Fibroblast of skin of left quadriceps (primary cell): ENCODE data around the gene TGM5.
"Not testable (repeated sequence)": the region's sequence is repeated elsewhere in the genome, so short reads cannot be mapped to it uniquely, and the experiment has no call there.

ENCODE experiments used
- DNase-seq, 2 experiments: peaks; one replicate each; pipeline ENCODE4 v3.0.0-alpha.2; 2013; ENCODE audit warnings: low read depth in 2 of 2

The TGM5 gene

DNA sequence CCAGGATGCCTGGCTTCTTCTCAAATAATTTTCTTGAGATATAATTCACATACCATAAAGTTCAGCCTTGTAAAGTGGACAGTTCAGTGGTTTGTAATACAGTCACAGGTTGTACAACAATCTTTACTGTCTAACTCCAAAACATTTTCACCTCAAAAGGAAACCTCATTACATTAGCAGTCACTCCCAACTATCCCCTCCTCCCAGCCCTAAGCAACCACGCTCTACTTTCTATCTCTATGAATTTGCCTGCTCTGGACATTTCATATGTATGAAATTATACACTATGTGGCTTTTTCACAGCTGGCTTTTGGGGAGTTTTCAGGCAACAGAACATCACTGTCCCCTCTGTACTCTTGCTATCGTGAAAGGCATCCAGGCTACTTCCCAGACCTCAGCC, 17.5 kb downstream of the TGM5 start:
- no peak for DNase-seq

DNA sequence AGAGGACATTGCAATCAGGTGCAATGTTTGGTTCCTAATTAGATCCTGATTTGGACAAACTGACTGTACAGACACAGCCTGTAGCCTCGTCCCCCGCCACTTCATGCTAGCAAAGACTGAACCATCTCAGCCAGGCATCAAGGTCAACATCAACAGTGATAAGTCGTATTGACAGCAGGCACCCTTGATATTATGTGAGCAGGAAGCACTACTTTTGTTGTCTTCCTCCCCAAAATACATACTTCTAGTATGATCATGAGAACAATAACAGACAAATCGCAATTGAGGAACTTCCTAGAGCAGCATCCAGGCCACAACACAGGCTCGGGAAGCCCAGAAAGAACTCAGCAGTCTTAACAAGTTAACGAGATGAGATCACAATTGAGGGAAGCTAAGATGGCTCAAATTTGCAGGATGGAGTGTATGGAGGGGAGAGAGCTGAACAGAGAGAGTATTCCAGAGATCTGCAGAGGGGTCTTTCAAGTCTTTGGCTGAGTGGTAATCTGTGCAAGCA, 20.4 kb downstream of the TGM5 start:
- DNase-seq = no peak

DNA sequence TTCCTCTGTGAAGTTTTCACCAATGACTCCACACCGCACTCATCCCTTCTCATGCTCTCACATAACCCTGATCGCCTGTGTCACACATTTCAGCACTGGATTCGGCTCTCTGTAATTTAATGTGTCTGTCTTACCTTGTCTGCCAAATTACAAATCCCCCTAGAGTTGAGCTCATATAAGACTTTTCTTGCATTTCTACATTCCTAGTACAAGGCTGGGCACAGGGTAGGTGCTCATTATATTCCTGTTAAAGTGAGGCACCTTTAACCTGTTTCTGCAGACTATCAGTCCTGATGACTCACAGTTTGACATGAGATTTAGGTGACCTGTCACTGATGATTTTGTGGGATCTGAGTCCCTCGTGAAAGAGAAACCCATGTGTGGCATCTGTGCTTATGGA, 22.6 kb downstream of the TGM5 start:
- DNase-seq = no peak

DNA sequence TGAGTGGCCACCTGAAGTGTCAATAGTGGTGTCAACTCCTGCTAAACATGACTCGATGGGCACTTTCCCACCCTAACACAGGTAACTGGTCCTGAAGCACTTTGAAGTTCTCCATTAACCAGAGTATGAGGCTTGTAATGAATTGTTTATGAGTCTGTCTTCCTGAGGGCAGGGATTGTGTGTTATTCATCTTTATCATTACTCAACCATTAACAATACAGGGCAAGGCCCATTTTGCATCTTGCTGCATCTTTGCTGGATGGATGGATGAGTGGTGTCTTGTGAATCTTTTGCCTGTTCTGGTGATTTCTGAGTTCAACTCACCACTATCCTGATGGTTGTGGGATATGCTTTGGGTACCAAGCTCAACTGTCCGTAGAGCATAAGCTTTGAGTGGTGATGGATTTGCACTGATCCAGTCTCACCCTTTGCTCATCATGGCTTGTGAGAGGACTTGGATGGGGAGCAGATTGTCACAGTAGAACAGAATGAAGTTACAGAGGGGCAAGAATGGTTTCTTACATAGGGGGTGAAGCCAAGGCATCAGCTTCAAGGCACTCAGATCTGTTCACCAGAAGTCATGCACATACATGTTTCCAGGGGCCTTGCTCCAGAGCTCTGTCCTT, 23.6 kb downstream of the TGM5 start:
- no peak for DNase-seq

DNA sequence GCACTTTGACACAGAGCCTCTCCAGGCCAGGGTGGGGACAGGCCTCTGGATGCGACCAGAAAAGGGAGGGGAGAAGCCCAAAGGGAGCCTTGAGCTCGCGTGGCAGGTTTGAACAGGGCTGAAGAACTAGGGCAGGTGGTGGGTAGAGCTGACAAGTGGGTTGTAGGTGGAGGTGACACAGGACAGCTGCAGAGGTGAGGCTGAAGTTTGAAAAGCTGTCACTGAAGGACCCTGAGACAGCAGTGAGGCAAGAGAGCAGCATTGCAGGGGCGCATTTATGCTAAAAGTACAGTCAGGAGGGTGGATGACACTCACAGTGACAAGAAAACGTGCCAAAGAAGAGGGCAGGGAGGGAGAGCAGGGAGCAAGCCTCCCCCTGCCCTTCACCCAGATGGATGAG, 24.1 kb downstream of the TGM5 start:
- no peak for DNase-seq

DNA sequence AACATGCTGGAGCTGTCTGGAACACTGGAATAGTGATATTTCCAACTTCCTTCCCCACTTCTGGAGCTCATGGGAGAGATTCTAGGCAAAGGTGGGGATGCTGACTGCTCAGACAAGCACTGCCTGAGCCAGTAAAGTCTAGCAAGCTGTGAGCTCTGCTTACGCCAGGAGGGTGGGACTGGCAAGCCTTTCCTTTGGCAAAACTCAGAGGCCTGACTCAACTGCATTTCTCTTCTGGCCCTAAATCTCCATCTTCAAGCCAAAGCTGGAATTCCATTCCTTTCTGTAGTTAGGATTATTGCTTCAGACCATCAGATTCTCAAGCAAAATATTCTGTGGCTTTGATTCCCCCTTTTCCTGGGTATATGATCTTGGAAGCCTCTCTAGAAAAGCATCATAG, 25.6 kb downstream of the TGM5 start:
- DNase-seq = peak in 1 of 2 experiments; percentile 6

DNA sequence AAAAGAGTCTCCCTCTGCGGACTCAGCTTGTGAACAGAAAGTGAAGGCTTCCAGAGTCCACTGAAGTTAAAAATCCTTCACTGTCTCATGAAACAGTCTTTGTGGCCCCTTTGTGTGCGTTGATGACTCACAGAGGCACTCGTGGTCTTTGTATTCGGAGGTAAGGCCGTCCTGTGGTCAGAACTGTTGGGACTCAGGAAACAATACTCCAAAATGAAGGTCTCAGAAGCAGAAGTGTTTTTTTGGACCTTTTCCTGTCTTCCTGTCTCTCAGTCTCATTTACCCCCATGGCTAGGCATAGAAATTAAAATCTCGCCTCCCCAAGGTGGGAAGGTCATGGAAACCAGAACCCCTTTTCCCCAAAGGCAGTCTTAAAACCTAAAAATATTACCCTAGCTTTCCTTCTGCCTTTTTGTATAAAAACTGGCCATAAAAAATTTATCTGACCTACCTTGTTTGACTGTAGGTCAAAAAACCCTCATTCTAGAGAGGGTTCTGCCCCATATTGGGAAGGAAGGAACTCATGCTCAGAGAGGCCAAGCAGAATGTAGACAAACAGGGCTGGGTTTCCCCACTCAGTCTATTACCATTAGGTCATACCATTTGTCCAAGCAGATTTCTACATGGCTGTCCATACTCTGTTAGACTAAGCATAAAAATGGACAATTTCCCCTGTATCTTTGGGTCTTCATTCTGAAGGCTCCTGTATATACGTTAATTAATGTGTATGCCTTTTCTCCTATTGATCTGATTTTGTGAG, 26.8 kb downstream of the TGM5 start:
- no peak for DNase-seq

DNA sequence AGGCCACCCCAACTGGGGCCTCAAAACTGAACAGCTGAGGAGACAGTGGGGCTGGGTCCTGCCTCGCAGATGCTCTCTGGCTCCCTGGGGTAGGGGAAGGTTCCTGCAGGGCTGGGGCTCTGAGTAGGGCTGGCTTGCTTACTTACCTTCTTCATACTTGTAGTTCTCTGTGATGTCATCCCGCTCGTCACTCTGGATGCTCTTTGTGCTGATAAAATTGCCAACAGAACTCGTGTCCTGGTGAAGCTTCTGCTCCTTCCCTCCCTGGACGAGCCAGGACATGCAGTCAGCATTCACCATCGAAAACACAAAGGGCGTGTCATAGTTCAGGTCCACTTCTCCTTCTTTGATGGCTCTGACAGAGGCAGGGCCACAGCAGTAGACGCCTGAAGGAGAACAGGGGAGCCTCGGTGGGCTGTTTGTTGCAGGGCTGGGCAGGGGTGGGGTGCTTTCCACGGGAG, 28.0 kb downstream of the TGM5 start:
- no peak for DNase-seq

DNA sequence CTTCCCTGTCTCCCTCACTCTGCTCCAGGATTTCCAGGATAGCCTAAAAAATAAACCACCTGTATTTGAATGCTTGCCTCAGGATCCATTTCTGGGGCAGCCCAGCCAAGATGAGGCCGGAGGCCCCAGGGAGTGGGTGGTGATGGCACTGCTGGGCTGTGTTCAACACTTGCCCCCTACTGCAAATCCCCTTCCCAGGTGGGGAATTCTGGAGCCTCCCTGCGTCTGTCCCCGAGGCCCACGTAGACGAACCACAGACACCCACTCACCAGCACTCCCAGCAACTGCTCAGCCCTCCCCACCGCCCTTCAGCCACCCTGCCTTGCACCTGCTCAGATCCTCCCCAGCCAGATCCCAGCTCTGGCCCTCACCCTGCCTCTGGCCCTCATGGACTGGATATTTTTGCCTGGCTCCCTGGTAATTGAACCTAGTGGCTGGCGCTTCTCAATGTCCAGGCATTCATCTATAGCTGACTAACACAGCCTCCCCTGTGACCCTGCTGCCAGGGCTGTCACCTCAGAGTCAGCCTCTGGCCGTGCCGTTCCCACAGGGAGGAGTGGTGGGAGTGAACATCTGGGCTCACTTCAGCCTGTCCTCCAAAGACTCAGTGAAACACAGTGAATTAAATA, 28.8 kb downstream of the TGM5 start:
- DNase-seq = no peak

DNA sequence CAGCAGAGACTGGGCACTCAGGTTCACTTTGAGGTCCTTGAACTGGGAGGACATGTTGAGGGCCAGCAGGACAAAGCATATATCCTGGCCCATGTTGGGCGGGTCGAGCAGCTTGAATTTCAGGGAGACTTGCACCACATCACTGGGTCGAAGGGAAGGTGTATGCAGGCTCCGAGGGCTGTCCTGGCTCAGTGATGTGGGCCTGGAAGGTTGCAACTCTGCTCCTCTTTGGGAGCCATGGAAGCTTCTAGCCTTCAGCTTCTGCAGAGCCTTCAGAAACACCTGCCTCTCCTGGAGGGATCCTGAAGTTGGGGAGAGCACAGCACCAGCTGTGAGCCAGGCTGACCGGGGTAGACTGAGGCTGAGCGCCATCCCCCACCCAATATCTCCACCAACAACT, 31.2 kb downstream of the TGM5 start:
- no peak for DNase-seq

DNA sequence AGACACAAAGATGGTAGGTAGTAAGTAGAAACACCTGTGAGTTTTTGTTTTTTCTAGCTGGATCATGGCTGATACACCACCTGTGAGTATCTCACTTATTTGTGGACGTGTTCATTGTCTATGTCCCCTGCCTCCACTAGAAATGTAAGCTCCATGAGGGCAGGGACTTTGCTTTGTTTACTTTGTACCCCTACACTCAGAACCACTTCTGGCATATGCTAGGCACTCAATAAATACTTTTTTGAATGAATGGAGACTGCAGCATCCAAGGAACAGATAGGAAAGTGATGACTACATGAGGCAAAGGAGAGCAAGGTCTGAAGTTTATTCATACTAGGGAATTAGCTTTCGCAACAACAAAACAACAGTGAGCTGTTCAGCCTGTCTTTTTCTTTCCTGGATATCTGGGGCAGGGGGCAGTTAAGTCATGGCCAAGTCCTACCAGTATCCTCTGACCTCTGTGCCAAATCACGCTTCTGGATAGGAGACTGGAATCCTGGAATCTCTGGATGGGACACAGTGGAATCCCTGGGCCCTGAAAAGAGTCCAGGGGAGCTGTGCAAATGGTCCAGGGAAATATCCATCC, 34.3 kb downstream of the TGM5 start:
- no peak for DNase-seq

DNA sequence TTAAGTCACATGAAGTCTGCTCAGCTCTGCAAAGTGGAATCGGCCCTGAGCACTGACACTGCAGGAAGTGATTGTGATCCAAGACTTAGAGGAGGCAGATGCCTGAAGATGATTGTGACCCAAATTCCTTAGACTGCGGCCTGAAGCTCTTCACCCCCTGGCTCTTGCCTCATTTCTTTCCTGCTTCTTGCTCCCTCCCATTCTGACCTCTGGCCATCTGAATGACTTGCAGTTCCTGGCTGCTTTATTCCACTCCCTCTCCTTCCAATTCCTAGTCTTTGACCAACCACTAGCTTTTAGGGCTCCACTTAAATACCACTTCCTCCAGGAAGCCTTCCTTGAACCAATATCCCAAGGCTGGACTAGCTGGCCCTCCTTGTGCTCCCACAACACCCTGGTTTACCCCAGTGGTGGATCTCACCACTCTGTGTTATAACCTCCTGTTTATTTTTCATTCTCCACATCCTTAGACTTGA, 36.0 kb downstream of the TGM5 start:
- no peak for DNase-seq

DNA sequence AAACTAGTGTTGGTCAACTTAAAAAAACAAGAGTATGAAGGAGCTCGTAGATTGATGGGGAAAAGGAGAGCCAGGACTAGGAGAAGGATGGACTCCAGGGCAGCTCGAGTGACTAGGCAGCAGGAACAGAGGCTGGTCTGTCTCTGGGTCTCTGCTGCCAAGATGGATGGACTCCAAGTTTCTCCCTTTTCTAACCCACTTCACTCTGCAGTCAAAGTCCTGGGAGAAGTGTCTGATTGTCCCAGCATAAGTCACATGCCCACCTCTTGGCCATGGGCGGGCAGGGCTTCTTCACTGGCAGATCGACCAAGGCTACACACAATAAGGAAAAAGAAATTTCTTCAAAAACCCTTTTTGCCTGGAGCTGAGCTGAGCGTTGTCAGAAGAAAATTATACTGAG, 36.8 kb downstream of the TGM5 start:
- DNase-seq = no peak

DNA sequence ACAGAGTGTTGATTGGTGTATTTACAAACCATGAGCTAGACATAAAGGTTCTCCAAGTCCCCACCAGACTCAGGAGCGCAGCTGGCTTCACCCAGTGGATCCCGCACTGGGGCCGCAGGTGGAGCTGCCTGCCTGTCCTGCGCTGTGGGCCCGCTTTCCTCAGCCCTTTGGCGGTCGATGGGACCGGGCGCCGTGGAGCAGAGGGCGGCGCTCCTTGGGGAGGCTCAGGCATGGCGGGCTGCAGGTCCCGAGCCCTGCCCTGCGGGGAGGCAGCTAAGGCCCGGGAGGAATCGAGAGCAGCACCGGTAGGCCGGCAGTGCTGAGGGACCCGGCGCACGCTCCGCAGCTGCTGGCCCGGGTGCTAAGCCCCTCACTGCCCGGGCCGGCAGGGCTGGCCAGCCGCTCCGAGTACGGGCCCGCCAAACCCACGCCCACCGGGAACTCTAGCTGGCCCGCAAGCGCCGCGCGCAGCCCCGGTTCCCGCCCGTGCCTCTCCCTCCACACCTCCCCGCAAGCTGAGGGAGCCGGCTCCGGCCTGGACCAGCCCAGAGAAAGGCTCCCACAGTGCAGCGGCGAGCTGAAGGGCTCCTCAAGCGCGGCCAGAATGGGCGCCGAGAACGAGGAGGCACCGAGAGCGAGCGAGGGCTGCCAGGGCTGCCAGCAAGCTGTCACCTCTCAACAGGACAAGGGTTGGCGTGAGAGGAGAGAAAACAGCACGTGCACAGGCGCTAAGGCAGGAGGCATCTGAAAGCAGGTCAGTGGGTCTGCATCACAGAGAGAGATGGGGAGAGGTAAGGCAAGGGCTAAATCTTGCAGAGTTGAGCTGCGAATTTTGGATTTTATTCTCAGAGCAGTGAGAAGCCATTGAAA, 40.1 kb downstream of the TGM5 start:
- no peak for DNase-seq

DNA sequence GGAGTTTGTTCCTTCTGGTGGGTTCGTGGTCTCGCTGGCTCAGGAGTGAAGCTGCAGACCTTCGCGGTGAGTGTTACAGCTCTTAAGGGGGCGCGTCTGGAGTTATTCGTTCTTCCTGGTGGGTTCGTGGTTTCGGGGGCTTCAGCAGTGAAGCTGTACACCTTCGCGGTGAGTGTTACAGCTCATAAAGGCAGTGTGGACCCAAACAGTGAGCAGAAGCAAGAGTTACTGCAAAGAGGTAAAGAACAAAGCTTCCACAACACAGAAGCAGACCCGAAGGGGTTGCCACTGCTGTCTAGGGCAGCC, 40.8 kb downstream of the TGM5 start:
- not testable (repeated sequence) for DNase-seq

DNA sequence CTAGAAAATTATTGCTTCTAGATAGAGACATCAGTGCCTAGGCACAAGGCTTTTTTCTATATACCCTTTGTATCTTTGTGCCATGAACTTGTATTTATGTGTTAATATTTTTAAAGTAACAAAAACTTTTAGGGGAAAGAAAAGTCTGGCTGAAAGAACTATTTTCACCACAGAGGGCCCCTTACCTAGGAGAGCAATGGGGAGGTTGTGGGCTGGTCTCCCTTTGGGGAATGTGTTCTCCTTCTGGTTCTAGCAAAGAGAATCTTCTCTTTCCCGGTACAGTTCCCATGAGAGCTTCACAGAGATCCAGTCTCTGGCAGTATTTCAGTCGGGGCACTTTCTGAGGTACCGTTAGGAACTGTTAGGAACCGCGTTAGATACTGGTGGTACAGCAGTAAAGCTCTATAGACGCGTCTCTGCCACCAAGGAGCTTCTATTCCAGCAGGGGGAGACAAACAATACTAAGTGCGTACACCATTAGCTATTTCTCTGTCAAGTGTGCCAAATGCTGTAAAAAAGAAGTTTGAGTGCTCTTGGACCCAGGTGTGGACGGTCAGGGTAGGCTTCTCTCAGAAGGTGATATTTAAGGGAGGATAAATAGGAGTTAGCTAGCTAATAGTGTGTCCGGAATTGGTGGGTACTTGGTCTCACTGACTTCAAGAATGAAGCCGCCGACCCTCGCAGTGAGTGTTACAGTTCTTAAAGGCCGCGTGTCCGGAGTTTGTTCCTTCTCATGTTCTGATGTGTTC, 41.4 kb downstream of the TGM5 start:
- DNase-seq = peak; percentile 20 to 25

DNA sequence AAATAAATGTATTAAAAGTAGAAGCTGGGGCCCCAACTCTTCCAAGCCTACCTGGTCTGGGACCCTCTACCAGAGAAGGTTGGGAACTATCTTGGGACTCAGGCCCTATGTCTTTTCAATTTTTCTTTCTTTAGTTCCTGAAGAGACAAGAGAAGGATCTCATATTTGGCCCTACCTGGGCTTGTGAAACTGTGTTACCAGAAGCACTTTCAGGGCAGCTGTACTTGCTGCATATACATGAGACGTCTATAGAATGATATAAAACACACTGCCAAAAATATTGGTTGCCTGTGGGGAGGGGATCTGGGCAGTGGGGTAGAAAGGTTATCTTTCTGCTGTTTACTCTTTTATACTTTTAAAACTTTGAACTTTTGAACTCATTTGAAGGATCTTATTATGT, 45.3 kb downstream of the TGM5 start:
- DNase-seq = no peak

DNA sequence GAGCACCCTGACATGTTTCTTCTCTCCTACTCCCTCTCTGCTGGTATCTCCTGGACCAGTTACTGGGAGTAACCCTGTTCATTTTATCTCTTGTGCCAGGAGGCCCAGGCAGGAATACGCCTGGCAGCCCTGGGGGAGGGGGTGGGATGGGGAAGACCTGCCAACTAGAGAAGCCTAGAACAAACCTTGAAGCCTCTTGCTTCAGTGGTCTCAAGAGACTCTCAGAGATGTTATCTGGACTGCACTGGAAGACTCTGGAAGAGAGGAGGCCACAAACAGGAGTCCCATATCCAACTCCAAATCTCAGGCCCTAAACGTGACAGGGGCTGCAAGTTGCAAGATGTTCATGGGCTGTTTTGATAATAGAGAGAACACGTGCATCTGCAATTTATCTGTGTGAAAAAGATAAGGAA, 45.7 kb downstream of the TGM5 start, which contains the start of gene EPB42:
TSS of gene EPB42 (minus strand) at position 28 of the 413 bp plus-strand sequence. CDS start 193 bp downstream, outside the sequence.
- DNase-seq = no peak

DNA sequence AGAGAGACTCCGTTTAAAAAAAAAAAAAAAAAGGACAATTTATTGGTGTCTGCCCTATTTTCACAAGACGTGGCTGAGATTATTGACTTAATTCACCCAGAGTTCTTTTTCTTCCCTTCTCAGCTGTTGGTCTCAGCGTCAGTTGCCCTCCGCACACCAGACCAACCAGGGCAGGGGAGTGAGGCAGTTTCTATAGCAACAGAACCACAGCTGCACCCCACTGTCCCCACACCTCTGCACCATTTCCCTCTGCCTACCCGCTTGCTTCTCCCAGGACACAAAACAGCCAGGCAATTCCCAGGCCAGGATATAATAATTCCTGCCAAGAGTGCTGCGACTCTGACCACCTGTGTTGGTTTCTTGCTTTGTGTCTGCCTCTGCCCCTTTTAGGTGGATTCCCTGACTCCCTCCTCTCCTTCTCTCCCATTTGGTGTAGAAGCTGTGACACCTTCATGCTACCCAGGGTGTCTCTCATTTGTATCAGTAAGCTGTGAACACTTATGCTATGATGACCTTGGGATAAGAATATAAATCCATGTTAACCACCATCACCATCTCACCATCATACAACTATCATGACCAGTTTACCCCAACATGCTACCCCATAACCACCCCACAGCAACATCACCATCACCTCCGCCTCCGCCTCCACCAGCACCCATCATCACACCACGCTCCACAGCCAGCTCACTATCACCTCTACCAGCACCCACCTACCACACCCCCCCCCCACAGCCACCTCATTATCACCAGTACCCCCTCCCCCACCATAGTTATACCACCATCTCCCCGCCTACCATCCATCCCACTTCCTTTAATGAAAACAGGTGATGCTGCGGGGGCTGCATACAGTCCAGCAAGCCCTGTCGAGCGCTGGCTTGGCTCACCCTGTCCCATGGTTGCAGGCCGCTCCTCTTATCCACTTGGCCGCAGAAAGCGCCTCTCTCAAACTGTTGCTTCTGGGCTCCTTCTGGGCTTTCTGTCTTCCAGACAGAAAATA, 46.5 kb downstream of the TGM5 start:
- no peak for DNase-seq
